Kidney tubule cell (primary cell): ENCODE measurements around the gene KIAA1217.
A peak's percentile ranks its signal among the peaks of the same experiment; 100 is the strongest.

Experiments used
- DNase-seq: peaks from one replicate; pipeline ENCODE4 v3.0.0-alpha.2; 2018; ENCODE audit warnings: low spot score

Gene KIAA1217

GRCh38 chr10:24241536-24242040, 32.6 kb downstream of the KIAA1217 start:
- DNase-seq, result no peak

GRCh38 chr10:24242562-24242961, 33.6 kb downstream of the KIAA1217 start:
- DNase-seq, result no peak

- no peak for DNase-seq
Measured at GRCh38 chr10:24246365-24246764, 37.4 kb downstream of the KIAA1217 start.

- DNase-seq, result no peak
Measured at GRCh38 chr10:24247841-24248240, 38.9 kb downstream of the KIAA1217 start.

GRCh38 chr10:24249829-24250415, 41.0 kb downstream of the KIAA1217 start:
- no peak for DNase-seq

- no peak for DNase-seq
Measured at GRCh38 chr10:24251547-24251946, 42.6 kb downstream of the KIAA1217 start.

GRCh38 chr10:24254180-24254579, 45.2 kb downstream of the KIAA1217 start:
- DNase-seq, result peak; percentile 42

GRCh38 chr10:24255115-24255880, 46.4 kb downstream of the KIAA1217 start:
- peak; percentile 66 for DNase-seq

GRCh38 chr10:24255881-24256311, 47.0 kb downstream of the KIAA1217 start:
- peak; percentile 73 for DNase-seq

- no peak for DNase-seq
Measured at GRCh38 chr10:24256619-24257107, 47.7 kb downstream of the KIAA1217 start.

GRCh38 chr10:24257588-24257987, 48.6 kb downstream of the KIAA1217 start:
- DNase-seq, result no peak

- DNase-seq, result no peak
Measured at GRCh38 chr10:24259365-24260130, 50.6 kb downstream of the KIAA1217 start.

- DNase-seq, result no peak
Measured at GRCh38 chr10:24261627-24262026, 52.7 kb downstream of the KIAA1217 start.

- DNase-seq, result no peak
Measured at GRCh38 chr10:24262929-24263590, 54.1 kb downstream of the KIAA1217 start.

GRCh38 chr10:24269476-24269875, 60.5 kb downstream of the KIAA1217 start:
- no peak for DNase-seq

GRCh38 chr10:24272374-24272773, 63.4 kb downstream of the KIAA1217 start:
- no peak for DNase-seq

GRCh38 chr10:24277277-24277676, 68.3 kb downstream of the KIAA1217 start:
- no peak for DNase-seq

- DNase-seq, result no peak
Measured at GRCh38 chr10:24277771-24278170, 68.8 kb downstream of the KIAA1217 start.

- no peak for DNase-seq
Measured at GRCh38 chr10:24278176-24278889, 69.4 kb downstream of the KIAA1217 start.

GRCh38 chr10:24279166-24279565, 70.2 kb downstream of the KIAA1217 start:
- no peak for DNase-seq

GRCh38 chr10:24287559-24288195, 78.7 kb downstream of the KIAA1217 start:
- DNase-seq, result no peak
